ENCODE data around the gene MED12L.

Gene MED12L

GRCh38 chr3:151209654-151210053 is 124.2 kb downstream of the MED12L start:
- no peak for TF ChIP-seq POLR2AphosphoS5 (IDR thresholded peaks at IDR 0.05; ENCODE audit: low read depth, low read length)
- no peak for TF ChIP-seq FOXP2 (optimal IDR thresholded peaks at IDR 0.05; ENCODE audit: borderline replicate concordance, extremely low read depth, extremely low read length, insufficient read depth)
- no peak for TF ChIP-seq REST (IDR thresholded peaks at IDR 0.05; ENCODE audit: insufficient read depth in 1 of 2, low read depth in 2 of 2, low read length in 2 of 2)
- TF ChIP-seq SIN3A (IDR thresholded peaks at IDR 0.05; ENCODE audit: borderline replicate concordance, insufficient read depth, low read length), result no peak
- no peak for TF ChIP-seq TAF1 (IDR thresholded peaks at IDR 0.05; ENCODE audit: borderline replicate concordance, insufficient read depth, low read length)

GRCh38 chr3:151210676-151211381 is 125.4 kb downstream of the MED12L start:
- no peak for TF ChIP-seq REST (IDR thresholded peaks at IDR 0.05; ENCODE audit: insufficient read depth in 1 of 2, low read depth in 2 of 2, low read length in 2 of 2)
- TF ChIP-seq POLR2AphosphoS5 (IDR thresholded peaks at IDR 0.05; ENCODE audit: low read depth, low read length), result no peak
- TF ChIP-seq FOXP2 (optimal IDR thresholded peaks at IDR 0.05; ENCODE audit: borderline replicate concordance, extremely low read depth, extremely low read length, insufficient read depth), result no peak
- no peak for TF ChIP-seq TAF1 (IDR thresholded peaks at IDR 0.05; ENCODE audit: borderline replicate concordance, insufficient read depth, low read length)
- no peak for TF ChIP-seq SIN3A (IDR thresholded peaks at IDR 0.05; ENCODE audit: borderline replicate concordance, insufficient read depth, low read length)

- no peak for TF ChIP-seq SIN3A (IDR thresholded peaks at IDR 0.05; ENCODE audit: borderline replicate concordance, insufficient read depth, low read length)
- no peak for TF ChIP-seq POLR2AphosphoS5 (IDR thresholded peaks at IDR 0.05; ENCODE audit: low read depth, low read length)
- TF ChIP-seq TAF1 (IDR thresholded peaks at IDR 0.05; ENCODE audit: borderline replicate concordance, insufficient read depth, low read length), result no peak
- TF ChIP-seq REST (IDR thresholded peaks at IDR 0.05; ENCODE audit: insufficient read depth in 1 of 2, low read depth in 2 of 2, low read length in 2 of 2), result no peak
- no peak for TF ChIP-seq FOXP2 (optimal IDR thresholded peaks at IDR 0.05; ENCODE audit: borderline replicate concordance, extremely low read depth, extremely low read length, insufficient read depth)
Measured at GRCh38 chr3:151213151-151213550, 127.7 kb downstream of the MED12L start.

- TF ChIP-seq REST (IDR thresholded peaks at IDR 0.05; ENCODE audit: insufficient read depth in 1 of 2, low read depth in 2 of 2, low read length in 2 of 2) (no peak), TAF1 (IDR thresholded peaks at IDR 0.05; ENCODE audit: borderline replicate concordance, insufficient read depth, low read length) (no peak), POLR2AphosphoS5 (IDR thresholded peaks at IDR 0.05; ENCODE audit: low read depth, low read length) (no peak), SIN3A (IDR thresholded peaks at IDR 0.05; ENCODE audit: borderline replicate concordance, insufficient read depth, low read length) (no peak), FOXP2 (optimal IDR thresholded peaks at IDR 0.05; ENCODE audit: borderline replicate concordance, extremely low read depth, extremely low read length, insufficient read depth) (no peak)
Measured at GRCh38 chr3:151213881-151214280, 128.4 kb downstream of the MED12L start.
